ENCODE results near the gene DAGLA.

The DAGLA gene

DNA sequence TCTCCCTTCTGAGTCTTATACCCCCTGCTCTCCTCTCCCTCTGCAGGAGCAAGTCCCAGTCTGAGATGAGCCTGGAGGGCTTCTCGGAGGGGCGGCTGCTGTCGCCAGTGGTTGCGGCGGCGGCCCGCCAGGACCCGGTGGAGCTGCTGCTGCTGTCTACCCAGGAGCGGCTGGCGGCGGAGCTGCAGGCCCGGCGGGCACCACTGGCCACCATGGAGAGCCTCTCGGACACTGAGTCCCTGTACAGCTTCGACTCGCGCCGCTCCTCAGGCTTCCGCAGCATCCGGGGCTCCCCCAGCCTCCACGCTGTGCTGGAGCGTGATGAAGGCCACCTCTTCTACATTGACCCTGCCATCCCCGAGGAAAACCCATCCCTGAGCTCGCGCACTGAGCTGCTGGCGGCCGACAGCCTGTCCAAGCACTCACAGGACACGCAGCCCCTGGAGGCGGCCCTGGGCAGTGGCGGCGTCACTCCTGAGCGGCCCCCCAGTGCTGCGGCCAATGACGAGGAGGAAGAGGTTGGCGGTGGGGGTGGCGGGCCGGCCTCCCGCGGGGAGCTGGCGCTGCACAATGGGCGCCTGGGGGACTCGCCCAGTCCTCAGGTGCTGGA is 63.4 kb downstream of the DAGLA start:
- DNase-seq (ENCODE audit: low read depth, low spot score): no peak

DNA sequence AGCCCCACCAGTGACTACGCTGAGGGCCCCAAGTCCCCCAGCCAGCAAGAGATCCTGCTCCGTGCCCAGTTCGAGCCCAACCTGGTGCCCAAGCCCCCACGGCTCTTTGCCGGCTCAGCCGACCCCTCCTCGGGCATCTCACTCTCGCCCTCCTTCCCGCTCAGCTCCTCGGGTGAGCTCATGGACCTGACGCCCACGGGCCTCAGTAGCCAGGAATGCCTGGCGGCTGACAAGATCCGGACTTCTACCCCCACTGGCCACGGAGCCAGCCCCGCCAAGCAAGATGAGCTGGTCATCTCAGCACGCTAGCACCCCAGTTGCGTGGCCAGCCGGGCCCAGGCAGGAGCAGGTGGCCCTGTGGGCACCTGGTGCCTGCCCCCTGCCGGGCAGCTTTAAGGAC is 64.0 kb downstream of the DAGLA start:
- DNase-seq (ENCODE audit: low read depth, low spot score): no peak

DNA sequence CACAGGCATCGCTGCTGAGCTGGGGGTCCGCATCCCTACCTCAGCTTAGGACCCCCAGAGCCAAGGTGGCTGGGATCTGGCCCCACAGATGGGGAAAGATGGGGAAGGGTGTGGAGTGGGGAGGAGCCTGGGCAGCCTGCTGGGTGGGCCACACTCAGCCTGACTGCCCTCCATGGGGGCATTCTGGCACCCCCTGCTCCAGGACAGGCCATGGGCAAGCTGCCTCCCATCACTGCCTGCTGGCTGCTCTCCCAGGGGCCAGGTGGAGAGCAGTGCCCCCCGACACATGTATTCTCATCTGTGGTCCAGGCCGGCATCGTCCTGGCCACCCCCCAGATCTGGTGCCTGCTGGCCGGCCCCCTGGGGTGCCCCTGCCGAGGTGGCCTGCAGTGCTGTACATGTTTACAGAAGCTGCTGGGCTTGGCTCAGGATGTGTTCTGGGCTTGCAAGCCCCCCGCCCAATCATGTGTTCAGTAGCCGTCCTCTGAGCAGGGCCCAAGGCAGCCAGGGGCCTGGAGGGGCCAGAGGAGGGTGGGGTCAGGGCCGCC is 64.5 kb downstream of the DAGLA start:
- no peak for DNase-seq (ENCODE audit: low read depth, low spot score)

DNA sequence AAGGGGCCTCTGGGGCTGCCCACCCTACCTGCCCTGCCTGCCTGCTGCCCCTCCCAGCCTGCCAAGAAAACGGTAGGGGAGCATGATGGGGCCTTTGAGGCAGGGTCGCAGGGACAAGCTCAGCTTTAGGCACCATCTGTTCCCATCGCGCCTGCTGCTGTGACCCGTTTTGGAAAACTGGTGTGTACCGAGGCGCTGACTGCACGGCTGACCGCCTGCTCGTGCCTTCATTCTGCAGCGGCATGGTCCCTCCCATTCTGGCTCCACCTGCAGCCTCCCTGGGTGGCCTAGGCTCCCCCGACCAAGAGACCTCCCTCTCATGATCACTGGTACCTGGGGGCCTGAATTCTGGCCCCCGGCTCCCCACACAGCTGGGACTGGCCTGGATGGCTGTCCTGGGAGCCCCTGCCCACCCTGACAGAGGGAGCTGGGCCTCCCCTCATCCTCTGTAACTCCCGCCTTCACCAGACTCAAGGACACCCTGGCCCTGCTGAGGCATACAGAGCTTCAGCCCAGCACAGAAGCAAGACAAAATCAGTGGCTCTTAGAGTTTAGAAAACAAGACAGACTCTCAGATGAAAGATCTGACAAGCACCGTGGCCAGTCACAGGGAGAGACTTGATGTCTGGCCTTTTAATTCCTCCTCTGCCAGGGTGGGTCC is 65.7 kb downstream of the DAGLA start:
- DNase-seq (ENCODE audit: low read depth, low spot score): no peak

DNA sequence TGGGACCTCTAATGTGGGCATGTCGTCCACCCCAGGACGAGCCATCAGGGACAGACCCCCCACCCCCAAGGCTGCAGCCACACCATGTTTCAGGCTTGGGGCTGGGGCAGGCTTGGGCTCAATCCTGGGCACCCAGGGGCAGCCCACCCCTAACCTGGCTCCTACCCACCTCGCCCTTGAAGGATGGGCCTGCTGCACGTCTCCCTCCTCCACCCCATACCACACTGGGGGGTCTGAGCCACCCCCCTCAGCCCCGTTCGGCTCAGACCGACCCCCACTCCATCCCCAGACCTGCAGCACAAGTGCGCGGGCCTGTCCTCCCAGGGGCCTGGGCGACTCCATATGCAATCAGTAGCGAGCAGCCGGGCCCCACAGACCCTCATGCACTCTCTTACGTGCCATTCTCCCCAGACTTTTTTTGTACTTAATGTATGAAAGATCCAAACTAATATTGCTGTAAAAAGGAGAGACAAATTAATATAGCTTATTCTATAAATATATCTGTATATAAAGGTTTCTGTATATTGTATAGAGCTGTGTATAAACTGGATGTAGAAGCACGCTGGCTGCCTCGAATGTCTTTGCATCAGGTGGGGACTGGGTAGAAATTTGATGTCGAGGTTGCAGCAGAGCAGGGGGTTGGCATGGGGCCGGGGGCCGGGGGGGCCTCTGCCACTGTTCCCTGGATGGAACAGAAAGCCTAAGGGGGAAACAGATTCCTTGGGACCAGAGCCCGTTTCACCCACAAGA is 66.4 kb downstream of the DAGLA start:
- DNase-seq (ENCODE audit: low read depth, low spot score): no peak

DNA sequence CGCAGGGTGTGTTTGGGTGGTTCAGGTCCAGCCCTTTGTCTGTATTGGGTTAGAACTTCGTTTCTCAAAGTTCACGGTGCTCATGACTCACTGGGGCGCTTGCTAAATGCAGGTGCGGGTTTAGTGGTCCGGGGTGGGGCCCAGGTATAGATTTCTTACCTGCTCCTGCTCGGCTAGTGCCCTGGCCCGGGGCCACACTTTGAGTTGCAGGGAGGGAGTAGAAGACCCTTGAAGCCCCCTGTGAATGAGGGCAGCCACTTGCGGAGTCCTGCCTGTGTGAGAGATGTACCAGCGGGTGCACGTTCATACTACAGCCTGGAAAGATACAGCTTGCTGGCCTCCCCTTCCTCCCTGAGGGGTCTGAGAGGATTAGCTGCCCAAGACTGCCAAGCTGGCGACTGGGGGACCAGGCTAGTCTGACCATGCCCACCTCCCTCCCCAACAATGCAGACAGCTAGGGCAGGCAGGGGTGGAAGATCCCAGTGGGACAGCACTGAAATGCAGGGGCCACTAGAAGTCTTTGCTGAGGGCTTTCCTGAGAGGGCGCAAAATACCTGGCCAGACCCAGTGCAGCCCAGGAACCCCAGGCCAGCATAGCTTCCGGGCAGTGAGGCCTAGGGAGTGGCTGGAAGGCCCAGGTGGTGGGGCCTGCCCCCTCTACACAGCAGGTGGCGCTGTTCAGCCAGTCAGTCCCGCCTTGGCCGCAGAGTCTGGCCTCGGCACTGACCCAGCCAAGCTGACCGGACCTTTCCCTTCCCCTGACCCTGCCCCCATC is 67.2 kb downstream of the DAGLA start:
- DNase-seq (ENCODE audit: low read depth, low spot score): no peak

DNA sequence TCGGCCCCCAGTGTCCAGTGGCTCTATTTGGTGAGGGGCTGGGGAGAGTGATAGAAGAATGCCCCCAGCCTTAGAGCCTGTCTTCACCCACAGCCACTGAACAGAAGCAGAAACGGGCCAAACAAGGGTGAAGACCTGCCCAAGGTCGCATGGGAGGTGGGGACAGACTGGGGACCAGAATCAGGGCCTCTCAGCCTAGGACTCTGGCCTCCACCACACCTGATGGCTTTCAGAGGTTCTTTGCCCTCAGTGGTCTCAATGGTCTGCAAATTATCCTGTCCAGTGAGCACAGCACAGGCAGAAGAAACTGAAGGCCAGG is 67.7 kb downstream of the DAGLA start:
- no peak for DNase-seq (ENCODE audit: low read depth, low spot score)

DNA sequence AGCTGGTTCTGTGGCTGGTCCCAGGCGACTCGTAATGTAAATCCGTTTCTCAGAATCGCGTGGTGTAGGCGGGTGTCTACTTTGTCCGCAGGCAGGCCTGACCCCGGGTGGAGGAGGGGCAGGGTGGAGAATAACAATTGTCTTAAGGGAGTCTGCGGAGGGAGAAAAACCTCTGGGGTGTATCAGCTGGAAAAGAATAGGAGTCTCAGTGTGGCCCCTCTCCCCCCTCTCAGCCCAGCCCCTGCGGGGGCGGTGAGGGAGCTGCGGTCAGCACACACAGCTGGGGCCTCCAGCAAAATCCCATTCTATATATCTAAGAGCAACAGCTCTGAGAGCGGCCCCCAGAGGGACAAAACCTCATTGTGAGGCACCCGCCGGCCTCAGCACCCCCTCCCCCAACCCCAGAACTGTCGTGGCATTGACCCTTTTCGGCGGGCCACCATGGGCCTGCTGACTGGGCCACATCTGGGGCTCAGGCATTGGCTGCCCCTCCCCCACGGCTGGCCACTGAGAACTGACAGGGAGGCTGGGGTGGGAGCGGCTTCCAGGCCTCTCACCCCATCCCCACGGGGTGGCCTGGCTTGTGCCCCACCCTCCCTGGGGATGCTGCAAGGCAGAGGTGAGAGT is 69.5 kb downstream of the DAGLA start:
- DNase-seq (ENCODE audit: low read depth, low spot score): no peak

DNA sequence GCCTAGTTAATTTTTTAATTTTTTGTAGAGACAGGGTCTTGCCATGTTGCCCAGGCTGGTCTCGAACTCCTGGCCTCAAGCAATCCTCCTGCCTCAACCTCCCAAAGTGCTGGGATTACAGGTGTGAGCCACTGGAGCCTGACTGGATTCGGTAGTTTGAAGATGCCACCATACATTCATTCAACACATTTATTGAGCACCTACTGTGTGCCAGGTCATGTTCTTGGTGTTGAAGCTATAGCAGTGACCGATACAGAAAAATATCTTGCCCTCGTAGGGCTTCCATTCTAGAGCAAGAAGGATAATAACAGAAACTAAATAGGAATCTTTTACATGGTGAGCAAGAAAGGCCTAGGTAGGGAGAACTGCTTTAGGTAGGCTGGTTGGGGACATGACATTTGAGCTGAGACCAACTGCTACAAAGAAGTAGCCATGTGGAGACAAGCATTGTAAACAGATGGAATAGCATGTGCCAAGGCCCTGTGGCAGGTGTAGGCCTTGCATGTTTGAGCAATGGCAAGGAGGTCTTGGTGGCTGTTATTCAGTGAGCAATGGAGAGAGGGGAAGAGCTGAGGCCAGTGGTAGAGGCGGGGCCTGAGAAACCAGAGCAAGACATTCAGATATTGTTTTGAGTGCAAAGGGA is 70.6 kb downstream of the DAGLA start:
- no peak for DNase-seq (ENCODE audit: low read depth, low spot score)

DNA sequence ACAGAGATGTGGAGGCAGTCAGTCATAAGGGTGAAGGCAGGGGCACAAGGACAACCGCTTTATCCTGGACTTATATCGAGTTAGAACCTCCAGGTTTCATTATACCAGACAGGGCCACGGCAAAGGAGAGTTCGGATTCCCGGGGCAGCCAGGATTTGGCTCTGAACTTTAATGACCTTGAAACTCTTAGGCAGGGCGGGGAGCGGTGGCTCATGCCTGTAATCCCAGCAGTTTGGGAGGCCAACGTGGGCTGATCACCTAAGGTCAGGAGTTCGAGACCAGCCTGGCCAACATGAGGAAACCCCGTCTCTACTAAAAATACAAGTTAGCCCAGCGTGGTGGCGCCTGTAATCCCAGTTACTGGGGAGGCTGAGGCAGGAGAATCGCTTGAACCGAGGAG is 71.2 kb downstream of the DAGLA start:
- DNase-seq (ENCODE audit: low read depth, low spot score): no peak

DNA sequence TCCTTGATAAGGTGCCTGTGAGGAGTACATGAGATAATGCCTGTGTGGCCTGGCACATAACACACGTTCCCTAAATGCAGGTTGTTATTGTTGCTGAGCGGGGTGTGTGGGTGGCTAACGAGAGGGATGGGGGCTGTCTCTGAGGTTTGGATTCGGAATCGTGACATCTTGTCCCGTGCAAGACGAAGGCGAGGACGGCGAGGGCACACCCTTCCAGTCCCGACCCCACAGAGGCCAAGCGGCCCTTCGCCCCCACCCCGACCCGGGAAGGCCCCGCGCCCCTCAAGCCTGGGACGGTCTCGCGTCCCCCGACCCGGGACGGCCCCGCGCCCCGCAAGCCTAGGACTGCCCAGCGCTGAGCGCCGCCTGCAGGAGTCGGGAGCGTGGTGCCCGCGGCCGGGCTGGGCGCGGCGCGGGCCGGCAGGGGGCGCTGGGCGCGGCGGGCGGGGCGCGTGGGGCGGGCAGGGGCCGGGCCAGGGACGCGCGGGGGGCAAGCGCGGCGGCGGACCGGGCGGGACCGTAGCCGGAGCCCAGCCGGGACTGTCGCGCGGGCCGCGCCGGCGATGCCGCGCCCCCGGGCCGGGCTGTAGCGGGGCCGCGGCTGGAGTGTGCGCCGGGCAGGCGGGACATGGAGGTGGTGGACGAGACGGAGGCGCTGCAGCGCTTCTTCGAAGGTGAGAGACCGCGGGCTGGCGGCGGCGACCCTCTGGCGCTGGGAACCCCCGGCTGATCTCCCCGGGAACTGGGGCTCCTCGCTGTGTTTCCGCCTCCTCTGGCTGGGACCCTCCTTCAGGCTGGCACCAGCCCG is 72.1 kb downstream of the DAGLA start, which contains the start of gene MYRF:
Gene MYRF, plus strand, starts transcription at position 520 of the 808 bp plus-strand sequence. Its CDS starts 109 bp downstream, at position 629.
- no peak for DNase-seq (ENCODE audit: low read depth, low spot score)

DNA sequence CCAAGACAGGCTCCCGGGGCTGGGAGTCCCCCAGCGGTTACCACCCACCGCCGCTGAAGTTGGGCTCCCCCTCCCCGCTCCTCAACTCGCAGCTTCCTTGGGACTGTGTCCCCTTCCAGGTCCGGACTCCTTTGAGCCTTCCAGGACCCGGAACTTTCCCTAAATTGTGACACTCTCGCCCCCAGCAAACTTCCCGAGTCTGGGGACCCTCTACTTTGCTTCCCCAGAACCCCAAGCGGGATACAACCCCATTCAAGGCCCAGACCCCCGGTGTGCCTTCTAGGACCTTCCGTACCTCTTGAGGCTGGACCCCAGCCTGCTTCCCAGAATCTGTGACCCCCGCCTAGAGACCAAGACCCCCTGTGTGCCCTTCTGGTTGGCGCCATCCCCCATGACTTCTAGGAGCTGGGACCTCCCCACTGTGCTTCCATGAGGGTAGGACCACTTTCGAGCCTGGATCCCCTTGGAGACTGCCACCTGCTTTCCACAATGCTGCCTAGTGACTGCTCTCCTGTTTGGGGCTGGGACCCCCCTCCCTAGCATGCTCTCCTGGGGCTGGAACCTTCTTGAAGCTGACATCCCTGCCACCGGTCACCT is 72.8 kb downstream of the DAGLA start:
- DNase-seq (ENCODE audit: low read depth, low spot score): no peak

DNA sequence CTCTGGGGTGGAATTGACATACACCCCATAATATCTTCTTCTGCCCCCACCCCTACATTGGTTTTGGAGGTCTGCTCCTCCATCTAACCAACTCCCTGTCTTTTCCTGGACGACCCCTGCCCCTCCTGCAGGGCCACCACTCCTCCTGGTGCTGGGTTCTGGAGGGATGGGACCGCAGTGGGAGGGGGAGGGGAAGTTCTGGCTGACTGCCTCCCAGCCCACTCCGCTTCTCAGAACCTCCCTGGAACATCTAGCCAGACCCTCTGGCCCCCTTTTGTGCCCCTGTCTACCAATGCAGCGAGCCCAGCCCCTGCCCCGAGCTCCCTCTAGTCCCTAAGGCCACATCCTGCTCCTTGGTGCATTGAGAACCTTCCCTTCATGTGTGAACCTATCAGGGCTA is 73.5 kb downstream of the DAGLA start:
- no peak for DNase-seq (ENCODE audit: low read depth, low spot score)

DNA sequence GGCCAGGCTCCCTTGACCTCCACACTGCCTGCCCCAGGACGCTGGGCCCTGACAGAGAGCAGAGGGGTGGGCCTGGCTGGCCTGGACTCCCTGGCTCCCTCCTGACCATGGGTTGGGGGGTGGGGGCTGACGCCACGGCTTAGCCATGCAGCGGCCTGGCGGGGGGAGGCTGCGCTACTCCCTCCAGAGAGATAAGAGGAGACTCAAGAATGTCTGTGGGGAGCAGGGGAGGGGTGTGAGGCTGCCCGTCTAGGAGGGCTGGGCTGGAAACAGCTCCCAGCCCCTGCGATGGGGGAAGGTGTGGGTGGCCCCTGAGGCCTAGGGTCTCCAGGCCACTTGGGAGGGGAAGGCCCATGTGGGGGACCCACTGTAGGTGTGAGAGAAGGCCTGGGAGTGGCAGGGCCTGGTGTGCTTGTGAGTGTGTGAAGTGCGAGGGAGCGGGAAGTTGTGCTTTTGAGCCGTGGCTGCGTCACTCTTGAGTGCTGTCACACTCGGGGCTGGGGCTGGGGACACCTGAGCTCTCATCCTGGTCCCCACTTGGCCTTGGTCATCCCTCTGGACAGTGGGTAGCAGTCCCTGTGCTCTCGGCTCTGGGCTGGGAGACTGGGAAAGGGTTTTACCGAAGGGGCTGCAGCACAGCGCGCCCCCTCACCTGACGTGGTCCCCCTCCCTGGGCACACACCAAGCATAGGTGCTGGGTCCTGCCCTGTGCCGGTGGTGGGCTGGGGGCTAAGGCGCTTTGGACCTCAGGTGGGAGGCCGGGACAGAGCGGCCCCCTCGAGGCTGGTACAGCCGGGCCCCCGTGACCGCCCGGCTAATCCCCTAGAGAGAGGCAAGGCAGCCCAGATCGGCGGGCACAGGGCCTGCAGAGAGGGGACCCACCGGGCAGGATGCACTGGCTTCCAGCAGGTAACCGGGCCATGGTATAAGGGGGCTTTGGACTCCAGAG is 74.6 kb downstream of the DAGLA start:
- DNase-seq (ENCODE audit: low read depth, low spot score): no peak

DNA sequence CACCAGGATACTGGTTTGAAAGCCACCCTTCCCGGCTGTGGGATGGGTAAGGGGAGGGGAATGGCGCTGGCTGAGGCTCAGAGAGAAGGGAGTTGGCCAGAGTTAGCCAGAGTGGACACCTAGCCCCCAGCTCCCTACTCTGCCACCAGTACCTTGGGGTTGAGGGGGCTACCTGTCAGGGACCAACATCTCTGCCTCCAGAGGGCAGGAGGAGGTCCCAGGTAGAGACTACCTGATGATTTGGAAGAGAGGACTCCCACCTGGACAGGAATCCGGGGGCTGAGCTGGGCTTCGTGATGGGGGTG is 75.9 kb downstream of the DAGLA start:
- no peak for DNase-seq (ENCODE audit: low read depth, low spot score)

DNA sequence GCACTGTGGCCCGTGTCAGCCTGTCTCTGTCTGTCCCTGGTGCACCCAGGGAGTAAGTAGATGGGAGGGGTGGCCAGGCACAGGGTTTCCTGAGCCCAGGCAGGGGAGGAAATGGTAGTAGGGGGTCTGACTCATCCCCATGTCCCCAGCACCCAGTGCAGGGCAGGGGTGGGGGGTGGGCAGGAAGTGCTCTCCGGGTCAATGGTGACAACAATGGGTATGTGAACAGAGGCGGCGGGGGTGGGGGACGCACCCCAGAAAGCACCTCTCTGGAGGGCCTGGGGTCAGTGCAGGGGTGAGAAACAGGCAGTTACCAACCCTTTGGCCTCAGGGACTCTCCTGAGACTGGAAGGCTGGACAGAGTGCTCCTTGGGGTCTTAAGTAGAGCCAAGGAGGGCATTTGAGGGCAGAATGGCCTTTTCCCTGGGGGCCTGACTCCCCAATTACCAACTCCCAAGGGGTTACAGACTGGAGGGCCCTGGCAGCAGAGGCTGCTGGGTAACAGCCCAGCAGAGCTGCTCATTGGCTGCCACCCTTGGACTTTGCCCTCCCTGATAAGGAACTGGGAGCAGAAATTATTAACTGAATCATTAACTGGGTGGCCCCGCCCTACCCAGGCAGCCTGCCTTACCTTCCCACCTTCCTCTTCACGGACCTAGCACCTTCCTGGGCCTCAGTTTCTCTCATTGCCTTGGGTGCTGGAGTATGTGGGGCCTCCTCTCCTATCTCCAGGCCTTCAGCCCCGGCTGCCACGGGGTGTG is 76.4 kb downstream of the DAGLA start:
- no peak for DNase-seq (ENCODE audit: low read depth, low spot score)

DNA sequence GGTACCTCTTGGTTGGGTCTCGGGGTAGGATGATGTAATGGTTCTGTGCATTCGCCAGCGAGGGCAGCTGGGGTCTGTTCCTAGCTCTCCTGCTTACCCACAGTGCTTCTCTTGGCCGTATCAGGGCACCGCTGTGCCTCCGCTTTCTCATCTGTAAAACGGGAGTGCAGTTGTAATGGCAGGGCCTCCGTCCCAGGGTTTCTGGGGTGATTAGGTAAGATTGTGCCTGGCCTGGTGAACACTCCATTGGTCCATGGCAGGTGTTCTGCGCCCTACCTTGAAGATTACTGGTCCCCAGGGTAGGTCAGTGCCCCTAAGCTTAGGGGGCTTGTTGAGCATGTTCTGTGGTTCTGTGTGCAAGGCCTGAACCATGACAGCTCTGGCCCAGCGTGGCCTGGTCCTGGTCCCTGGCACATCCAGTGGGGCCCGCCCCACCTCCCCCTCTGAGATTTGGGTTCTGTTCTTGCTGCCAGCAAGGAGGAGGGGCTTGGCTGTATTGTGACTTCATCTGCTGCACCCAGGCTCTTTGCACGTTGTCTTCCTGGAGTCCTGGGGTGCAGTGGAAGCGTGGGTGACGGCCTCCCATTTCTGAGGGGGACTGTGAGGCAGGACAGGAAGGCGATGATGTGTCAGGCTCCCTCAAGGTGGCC is 77.1 kb downstream of the DAGLA start:
- DNase-seq (ENCODE audit: low read depth, low spot score): no peak

DNA sequence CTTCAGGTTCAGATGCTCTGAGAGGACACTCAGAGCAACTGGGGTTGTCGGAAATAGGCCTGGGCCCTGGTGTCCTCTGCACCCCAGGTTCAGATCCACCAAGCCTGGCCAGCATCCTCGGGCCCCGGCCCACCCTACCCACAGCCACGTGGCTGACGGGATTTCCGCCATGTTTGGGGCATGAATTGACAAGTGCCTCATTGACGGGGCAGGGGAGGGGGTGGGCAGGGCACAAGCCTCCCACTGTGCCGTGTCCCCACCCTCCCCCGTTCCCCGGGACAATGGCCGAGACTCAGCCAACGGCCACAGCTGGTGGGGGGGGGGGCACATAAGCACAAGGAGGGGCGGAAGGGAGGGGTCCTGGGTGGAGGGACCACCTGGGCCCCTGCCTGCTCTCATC is 80.8 kb downstream of the DAGLA start:
- no peak for DNase-seq (ENCODE audit: low read depth, low spot score)
